Stimulated activated CD8-positive, alpha-beta memory T cell treated with anti-CD3 and anti-CD28 coated beads, Interleukin-15, amount 100 ng/mL, for 1 hour (primary cell): Measurements from ENCODE around the gene SRP54.
"Not testable (repeated sequence)": the region's sequence is repeated elsewhere in the genome, so short reads cannot be mapped to it uniquely, and the experiment has no call there.

Experiments
- DNase-seq: peaks from one replicate; pipeline ENCODE4 v3.0.0-alpha.2; 2020; ENCODE audit warnings: low read depth

The SRP54 gene

DNA sequence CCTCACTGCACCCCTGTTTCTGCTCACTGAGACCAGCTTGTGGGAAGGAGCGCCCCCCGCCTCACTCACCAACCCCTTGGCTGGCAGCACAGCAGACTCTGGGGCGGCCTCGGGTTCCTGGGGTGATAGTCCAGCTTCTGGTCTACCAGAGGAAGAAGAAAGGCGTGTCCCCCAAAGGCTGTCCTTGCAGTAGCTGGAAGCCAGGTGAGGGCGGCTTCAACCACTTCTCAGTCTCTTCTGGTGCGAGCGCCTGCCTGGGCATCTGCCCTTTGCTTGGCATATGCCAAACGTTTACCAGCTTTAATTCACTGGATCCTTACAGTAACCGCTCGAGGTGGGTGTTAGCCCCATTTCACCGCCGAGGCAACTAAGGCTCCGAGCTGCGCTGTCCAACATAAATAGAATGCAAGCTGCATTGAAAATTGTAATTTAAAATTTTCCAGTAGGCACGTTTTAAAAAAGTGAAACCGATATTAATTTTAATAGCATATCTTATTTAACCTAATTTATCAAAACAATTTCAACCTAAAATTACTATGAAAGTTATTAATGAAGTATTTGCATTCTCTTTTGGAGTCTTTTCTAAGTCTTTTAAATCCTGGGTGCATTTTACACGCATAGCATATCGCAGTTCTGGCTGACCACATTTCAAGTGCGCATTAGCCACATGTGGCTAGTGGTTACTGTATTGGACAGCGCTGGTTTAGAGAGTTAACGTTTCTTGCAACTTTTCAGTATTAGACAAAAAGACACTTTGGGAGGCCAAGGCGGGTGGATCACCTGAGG, 64.2 kb downstream of the SRP54 start:
- DNase-seq: no peak

- no peak for DNase-seq
Observed at GRCh38 chr14:35047976-35048513, 65.3 kb downstream of the SRP54 start.

DNA sequence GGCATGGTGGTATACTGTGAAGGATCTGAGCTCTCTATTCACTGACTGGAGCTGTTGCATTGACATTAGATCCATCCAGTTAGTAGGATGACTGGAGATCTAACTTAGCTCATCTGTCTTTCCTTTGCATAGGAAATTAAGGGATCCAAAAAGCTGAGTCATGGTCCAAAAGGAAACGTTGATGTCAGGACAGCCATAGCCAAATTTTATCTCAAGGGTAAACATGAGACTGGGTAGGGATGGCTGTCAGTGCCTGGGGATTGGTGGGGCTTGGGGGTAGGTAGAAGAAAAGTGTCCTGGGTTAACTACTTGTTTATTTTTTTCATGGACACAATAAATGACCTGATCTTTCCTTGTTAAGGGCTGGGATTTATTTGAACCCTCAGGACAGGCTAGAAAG, 67.9 kb downstream of the SRP54 start:
- DNase-seq: no peak

DNA sequence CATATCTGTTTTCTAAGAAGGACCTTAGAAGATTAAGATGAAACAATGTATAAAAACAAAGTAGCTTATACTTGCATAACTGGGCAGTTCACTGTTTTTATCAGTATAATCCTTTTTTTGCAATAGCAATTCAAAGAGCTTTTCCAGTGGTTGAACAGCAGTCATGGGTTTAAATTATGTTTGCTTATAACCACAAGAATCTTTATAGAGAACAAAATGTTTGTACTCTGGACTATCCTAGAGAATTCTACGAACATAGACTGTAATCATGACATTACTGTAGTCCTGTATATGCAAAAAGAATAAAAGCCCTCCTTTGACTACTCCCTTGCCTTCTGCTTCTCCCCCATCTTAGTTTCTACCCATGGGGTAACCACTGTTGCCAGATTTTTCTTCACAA, 69.0 kb downstream of the SRP54 start:
- no peak for DNase-seq

DNA sequence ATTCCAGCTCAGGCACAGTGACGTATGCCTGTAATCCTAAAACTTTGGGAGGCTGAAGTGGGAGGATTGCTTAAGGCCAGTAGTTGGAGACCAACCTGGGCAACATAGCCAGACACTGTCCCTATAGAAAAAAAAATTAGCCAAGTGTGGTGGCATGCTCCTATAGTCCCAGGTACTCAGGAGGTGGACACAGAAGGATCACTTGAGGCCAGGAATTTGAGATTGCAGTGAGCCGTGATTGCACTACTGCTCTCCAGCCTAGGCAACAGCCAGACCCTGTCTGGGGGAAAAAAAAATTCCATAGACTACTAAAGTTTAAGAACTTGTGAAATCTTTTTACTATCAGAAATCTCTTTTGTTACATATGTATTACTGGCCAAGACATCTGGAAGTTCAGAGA, 69.8 kb downstream of the SRP54 start:
- no peak for DNase-seq

DNA sequence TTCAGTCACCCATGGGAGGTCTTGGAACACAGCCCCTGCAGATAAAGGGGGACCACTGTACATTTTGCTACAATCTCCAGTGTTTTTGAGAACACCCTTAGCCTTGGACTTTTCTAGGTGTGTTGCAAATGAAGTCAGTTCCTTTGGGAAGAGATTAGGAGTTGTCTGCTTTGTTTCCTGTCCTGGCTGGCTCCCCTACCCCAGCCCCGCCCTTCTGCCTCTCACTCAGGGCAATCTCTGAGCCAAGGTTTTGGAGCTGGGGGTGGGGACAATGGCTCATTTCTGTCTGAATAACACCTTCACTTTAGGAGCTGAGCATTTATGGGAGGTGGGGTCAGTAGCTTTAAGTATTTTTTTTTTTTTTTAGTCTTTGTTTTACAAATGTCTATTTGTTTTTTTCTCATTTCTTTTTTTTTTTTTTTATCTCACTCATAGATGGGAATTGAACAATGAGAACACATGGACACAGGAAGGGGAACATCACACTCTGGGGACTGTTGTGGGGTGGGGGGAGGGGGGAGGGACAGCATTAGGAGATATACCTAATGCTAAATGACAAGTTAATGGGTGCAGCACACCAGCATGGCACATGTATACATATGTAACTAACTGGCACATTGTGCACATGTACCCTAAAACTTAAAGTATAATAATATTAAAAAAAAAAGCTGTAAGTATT, 78.5 kb downstream of the SRP54 start:
- not testable (repeated sequence) for DNase-seq

DNA sequence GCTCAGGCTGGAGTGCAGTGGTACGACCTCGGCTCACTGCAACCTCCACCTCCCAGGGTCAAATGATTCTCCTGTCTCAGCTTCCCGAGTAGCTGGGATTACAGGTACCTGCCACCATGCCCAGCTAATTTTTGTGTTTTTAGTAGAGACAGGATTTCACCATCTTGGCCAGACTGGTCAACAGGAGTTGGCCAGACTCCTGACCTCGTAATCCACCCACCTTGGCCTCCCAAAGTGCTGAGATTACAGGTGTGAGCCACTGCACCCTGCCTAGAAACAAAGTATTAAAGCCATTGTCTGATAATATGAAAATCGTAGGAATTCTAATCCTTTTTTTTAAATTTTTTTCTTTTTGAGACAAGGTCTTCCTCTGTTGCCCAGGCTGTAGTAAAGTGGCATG, 82.9 kb downstream of the SRP54 start:
- DNase-seq: not testable (repeated sequence)

DNA sequence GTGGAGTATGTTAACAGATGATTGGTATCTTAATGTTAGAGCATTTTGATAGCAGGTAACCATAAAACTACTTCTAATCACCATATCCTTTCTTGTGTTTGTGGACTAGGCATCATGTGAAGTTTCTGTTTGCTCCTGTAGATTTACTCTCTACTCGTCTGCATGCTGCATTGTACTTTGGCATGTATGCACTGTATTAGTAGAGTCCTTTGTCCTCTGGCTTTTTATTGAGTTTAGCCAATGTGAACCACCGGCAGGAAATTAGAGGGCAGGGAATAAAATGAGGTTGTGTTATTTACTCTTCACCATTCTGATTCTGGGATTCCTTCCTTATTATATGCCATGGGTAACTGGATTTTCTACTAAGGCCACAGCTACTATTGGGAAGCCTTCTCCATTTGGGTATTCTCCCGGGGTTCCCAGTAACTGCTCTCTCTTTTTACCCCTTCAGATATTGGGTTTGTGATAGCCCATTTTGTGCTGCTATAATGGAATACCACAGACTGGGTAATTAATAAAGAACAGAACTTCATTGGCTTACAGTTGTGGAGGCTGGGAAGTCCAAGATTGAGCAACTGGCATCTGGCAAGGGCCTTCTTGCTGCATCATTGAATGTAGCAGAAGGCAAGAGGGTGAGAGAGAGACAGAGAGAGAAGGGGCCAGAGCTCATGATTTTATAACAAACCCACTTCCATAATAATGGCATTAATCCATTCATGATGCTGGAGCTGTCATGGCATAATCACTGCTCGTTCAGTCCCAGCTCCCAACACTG, 85.6 kb downstream of the SRP54 start:
- DNase-seq: no peak

DNA sequence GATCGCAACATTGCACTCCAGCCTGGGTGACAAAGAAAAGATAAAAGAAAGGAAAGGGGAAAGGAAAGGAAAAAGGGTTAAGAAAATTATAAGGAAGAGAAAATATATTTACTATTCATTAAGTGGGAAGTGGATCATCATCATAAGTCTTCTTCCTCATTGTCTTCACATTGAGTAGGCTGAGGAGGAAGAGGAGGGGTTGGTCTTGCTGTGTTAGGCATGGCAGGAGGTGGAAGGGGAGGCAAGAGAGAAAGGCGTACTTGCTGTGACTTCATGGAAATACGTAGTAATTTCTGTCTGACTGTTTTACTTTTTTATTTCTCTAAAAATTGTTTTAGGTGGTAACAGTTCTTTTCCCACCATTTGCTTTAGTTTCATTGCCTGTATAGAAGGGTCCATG, 89.4 kb downstream of the SRP54 start:
- DNase-seq: no peak

- DNase-seq: no peak
Observed at GRCh38 chr14:35073486-35073885, 90.7 kb downstream of the SRP54 start.

DNA sequence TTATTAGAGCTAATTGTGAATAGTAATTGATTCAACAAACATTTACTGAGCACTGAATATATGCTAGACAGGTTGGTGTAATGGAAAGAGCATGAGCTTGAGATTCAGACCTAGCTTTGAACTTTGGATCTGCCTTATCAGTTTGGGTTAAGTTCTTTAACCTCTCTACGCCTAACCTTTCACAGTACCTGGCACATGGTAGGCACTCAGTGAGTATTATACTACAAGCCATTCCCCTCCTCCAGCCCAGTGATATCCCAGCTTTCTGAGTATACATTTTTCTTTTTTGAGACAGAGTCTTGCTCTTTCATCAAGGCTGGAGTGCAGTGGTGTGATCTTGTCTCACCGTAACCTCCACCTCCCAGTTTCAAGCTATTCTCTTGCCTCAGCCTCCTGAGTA, 95.3 kb downstream of the SRP54 start:
- DNase-seq: no peak
